Uterus (tissue), 2 donors: ENCODE measurements around the gene XYLT1.

Source experiments
- POLR2A ChIP-seq, 2 donors: fragments of 450-650 bp; IDR thresholded peaks; one replicate each; pipeline ENCODE4 v1.6.1; 2016; ENCODE audit warnings: antibody characterized with exemption in 2 of 2, mild to moderate bottlenecking in 1 of 2, moderate library complexity in 1 of 2
- TF ChIP-seq, protein P1 (sequence below), 4 experiments: fragments of 200-600 bp in 2 of 4; fragments of 450-650 bp in 2 of 4; sonication (generic) in 2 of 4; IDR thresholded peaks; one replicate each; pipeline ENCODE4 v1.5.1; 2016 to 2019; ENCODE audit warnings: antibody characterized with exemption in 4 of 4, mild to moderate bottlenecking in 2 of 4, moderate library complexity in 1 of 4

DNA sequence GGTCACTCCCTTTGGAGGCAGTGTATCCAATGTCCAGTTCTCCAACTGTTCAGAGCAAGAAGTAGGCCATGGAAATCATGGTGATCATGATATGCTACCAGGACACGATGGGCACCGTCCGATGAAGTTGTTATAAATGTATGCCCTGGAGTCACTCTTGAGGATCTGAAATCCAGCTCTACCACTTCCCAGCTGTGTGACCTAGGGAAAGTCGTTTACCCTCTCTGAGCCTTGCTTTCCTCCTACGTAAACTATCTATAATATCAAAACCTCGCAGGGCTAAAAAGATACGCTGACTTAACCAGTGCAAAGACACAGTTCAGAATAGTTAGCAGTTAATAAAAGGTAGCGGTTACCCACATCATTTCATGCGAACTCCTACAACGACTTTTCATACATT is 194.2 kb downstream of the XYLT1 start:
- TF ChIP-seq, protein P1, sequence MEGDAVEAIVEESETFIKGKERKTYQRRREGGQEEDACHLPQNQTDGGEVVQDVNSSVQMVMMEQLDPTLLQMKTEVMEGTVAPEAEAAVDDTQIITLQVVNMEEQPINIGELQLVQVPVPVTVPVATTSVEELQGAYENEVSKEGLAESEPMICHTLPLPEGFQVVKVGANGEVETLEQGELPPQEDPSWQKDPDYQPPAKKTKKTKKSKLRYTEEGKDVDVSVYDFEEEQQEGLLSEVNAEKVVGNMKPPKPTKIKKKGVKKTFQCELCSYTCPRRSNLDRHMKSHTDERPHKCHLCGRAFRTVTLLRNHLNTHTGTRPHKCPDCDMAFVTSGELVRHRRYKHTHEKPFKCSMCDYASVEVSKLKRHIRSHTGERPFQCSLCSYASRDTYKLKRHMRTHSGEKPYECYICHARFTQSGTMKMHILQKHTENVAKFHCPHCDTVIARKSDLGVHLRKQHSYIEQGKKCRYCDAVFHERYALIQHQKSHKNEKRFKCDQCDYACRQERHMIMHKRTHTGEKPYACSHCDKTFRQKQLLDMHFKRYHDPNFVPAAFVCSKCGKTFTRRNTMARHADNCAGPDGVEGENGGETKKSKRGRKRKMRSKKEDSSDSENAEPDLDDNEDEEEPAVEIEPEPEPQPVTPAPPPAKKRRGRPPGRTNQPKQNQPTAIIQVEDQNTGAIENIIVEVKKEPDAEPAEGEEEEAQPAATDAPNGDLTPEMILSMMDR (IDR thresholded peaks at IDR 0.05), result no peak
- TF ChIP-seq POLR2A (IDR thresholded peaks at IDR 0.05), result no peak
